HG03196 (cell line): Measurements from ENCODE around the gene FLG2.

Source experiments
- ATAC-seq: cut with Tn5 transposase; IDR thresholded peaks from one replicate; pipeline ENCODE4 v1.9.1; 2021; ENCODE audit not compliant: unreplicated experiment

The FLG2 gene

DNA sequence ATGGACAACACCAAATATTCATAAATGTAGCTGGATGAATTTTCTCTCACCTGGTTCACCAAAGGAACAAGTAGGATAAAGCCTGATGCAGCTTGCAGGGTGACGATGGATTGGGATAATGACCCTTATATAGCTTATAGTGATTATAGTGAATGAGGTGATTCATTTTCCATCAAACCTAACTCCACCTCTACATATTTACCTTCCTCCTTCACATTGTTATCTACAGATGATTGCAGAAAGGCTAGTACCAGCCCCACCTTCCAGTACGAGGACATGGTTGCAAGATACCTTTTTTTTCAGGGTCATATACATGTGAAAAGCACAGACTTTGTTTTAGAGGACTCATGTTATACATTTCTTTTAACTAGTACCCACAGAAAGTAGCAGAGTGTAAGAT, at the start of gene FLG2:
Gene FLG2 (minus strand): TSS at position 101 of the 400 bp plus-strand sequence. CDS start 1,122 bp downstream, outside the sequence.
- ATAC-seq, result no peak

DNA sequence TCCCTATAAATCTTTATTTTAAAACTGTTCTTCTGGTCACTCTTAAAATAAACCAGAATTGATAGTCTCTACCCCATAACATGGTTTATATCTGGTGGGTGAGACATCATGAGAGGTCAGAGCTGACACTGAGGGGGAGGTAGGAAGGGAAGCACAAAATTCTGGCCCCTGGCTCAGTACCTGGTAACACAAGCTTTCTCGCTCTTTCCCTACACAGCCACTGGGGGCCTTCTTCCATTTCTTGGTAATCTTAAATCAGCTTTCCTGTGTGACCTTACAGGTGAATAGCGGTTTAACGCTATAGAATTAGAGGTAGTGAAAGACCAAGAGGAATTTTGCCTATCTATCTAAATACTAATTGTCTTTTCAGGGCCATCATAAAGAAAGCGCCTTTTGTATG, 48.9 kb upstream of the FLG2 start:
- no peak for ATAC-seq

DNA sequence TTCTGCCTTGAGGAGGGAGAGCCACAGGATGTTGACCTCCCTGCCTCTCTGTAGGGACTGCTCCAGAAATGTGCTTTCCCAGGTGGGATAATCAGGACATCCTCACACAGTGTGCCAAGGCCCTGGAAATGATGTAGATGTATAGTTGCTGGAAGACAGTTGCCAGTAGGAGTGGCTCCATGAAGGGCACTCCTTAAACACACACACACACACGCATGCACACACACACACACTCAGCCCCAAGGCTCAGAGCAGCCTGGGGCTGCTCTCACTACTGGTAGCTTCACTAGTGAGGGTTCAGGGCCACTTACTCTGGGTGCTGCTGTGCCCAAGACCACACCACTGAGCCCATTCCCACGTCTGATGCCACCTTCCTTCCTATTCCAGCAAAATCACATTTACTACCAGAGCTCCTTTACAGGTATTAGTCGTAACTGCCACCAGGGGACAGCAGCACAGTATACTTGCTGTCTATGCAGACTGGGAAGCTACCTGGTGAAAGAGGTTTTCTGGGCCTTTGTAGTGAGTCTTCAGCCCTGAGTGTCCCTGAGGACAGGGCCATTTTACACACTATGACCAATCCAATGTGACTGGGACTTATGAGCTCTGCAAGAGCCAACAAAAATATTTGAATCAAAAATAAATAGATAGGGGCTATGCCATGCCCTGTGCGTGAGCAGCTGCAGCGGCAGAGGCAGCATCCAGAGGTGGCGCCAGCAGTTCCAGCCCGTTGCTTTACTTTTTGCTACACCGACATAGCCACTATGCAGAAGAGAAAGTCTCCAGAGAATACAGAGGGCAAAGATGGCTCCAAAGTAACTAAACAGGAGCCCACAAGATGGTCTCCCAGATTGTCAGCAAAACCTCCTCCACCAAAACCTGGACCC, 39.2 kb upstream of the FLG2 start:
- no peak for ATAC-seq

DNA sequence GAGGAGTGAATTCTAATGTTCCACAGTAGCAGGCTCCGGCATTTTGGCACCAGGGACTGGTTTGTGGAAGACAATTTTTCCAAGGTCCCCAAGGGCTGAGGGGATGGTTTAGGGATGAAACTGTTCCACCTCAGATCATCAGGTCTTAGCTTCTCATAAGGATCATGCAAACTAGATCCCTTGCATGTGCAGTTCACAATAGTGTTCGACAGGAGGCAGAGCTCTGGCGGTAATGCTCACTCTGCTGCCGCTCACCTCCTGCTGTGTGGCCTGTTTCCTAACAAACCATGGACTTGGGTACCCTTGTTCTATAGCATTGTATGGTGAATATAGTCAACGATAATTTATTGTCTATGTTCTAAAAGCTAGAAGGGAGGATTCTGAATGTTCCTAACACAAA, 37.7 kb upstream of the FLG2 start:
- no peak for ATAC-seq

- no peak for ATAC-seq
These were observed 34.3 kb upstream of the FLG2 start for GRCh38 chr1:152394151-152394550.

DNA sequence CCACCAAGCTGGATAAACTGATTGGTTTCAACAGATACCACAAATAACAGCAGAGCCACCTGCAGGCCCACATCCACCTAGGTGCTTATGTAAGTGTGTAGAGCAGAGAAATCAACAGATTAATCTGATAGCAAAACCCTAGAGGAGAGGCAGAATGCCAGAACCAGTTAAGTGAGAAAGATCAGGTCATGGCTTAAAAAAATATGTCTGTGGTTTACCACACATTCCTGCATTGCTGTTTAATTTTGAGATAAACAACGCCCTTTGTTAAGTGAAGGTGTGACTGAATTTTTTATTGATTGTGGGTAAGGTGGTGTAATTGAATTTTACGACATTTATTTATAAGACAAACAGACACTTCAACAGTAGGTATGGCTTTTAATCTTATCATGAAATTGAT, 33.1 kb upstream of the FLG2 start:
- no peak for ATAC-seq

DNA sequence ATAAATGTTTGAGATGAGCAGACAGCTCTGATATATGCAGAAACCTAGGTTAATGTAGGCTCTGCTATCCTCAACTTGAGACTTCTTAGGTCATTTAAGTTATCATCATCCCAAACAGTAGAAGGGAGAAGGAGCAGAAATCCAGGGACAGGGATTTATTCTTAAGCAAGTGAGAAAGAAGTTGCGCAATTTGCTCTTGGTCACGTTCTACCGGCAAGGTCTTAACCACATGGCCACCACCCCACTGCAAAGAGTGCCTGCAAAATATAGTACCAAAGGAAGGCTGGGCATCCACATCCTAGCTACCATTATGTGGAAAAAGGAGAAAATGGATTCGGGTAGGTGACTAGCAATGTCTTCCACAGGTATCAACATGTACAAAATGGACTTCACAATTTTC, 29.1 kb upstream of the FLG2 start:
- no peak for ATAC-seq

GRCh38 chr1:152386940-152387339, 27.1 kb upstream of the FLG2 start:
- ATAC-seq, result no peak

GRCh38 chr1:152380932-152381331, 21.1 kb upstream of the FLG2 start:
- no peak for ATAC-seq

DNA sequence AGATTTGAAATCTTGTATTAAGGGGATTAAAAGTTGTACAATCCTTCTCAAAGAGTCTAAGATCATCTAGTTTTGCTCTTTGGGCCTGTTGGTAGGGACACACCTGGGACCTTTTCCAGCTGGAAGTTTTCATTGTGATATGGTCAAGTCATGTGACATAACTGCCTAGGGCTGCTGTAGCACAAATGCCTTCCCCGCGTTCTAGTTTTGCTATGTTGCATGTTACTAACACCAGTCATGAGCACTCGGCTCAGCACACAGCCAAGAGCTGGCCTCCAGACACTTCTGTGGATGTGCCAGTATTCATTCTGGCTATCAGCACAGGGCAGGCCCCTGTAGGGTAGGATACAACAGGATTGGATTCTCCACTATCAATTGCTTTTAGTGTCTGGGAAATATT, 14.6 kb upstream of the FLG2 start:
- no peak for ATAC-seq

DNA sequence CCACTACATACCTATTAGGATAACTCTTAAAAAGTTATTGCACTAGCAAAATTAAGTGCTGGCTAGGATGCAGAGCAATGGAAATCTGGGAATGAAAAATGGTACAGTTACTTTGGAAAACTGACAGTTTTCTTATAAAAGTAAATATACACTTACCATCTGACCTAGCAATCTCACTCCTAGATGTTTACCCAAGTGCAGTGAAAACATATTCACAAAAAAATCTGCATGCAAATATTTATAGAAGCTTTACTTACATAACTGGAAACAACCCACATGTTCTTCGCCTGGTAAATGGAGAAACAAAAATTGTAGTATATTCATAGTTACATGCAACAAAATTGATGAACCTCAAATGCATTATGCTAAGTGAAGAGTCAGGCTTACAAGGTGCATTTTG, 12.9 kb upstream of the FLG2 start:
- ATAC-seq, result no peak

- no peak for ATAC-seq
These were observed 7.6 kb upstream of the FLG2 start for GRCh38 chr1:152367436-152367835.

DNA sequence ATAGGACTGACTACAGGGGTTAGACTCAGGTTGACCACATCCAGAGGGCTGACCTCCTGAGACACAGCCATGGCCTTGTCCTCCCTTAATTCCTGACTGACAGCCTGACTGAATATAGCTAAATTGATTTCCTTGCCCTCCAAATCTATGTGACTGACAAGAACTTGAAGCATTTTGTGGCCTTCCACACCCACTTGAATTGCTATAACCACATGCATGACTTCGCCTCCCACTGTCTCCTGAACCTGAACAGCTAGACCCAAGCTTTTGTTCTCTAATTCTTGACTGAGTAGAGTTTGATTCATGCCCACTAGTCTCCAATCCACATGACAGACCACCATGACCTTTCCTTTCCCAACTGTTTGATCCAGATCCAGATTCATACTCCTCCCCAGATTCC, 3.1 kb downstream of the FLG2 start:
- ATAC-seq, result no peak

- no peak for ATAC-seq
These were observed 10.2 kb downstream of the FLG2 start for GRCh38 chr1:152349611-152350010.

- no peak for ATAC-seq
These were observed 11.4 kb downstream of the FLG2 start for GRCh38 chr1:152348447-152348846.

DNA sequence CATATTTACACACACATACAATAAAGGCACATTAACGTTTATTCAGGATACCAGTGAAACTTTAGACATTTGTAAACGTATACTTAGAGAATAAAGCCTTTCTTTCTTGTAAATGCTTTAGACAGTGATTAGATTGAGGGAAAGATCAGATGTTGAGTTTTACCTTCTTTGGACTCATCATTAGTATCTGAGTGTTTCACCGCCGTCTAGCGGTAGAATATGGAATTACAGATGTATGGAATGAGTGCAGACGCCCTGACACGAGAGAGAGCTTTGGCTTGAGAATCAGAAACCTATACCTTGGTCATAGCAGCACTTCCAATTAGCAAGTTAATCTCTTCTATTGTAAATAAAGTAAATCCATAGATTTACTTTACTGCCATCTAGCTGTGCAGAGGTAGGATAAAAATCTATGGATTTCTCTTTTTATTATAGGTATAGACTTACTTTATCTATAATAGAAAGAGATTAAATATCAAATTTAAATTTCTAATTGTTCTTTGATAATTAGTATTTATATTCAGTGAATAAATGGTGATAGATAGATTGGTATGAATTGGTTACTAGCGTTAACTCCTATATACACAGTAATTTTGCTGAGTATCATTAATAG, 12.6 kb downstream of the FLG2 start:
- no peak for ATAC-seq

DNA sequence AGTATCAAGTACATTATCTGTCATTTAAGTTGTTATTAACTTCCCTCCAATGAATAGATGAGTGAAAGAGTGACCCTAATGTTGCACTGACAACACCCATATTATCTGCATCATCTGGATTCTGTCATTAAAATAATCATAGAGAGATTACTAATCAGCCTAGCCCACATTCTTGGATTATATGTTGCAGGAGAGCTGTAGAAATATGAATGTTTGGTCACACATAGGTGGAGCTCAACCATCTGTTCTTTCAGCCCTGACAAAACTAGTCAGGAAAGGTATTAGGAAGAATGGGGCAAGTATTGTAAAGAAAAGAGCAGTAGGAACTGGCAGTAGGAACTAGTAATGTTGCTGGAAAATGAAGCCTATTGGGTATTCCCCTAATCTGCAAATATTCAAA, 15.4 kb downstream of the FLG2 start:
- no peak for ATAC-seq

- ATAC-seq, result no peak
These were observed 16.8 kb downstream of the FLG2 start for GRCh38 chr1:152343006-152343405.

DNA sequence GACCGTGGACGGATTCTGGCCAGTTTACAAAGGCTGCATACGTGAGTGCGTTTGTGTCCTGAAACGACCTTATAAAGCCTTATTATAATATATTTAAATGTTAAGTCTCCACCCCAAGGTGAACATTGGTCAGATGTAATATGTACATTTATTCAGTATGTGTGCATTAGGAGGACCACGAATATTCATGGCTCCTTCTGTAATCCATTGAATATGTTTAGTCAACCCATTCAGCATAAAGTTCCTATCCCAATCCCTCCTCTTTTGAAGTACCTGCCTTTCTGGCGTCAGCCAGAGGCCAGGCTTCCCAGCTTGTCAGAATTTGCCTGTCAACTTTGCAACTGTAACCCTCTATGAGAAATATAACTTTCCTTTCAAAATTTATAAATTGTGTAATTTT, 24.4 kb downstream of the FLG2 start:
- ATAC-seq, result no peak

DNA sequence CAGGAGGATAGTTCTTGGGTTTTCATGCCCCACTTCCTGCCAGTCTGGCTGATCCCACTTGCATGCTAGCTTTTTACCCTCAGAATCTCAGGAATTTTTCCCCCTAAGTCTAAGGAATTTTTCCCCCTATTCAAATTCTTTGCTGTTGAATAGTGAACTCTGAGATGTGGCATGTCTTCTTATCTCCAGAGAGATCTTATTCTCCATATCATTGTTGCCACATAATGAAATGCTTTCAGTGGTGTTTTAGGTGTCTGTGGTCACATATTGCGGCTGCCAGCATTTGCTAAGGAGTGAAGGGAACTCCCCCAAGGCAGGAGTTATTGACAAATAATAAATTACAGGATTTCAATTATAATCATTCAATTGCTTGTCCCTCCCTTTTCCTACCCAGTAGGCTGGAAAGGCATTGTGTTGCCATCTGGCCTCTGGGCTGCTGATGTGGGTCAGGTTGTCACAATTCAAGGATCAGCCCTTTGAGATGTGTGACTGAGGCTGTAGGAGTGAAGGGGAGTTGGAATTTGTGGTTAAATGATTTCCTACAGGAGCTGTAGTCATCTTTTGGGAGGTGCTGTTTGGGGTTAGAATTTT, 30.9 kb downstream of the FLG2 start:
- no peak for ATAC-seq

DNA sequence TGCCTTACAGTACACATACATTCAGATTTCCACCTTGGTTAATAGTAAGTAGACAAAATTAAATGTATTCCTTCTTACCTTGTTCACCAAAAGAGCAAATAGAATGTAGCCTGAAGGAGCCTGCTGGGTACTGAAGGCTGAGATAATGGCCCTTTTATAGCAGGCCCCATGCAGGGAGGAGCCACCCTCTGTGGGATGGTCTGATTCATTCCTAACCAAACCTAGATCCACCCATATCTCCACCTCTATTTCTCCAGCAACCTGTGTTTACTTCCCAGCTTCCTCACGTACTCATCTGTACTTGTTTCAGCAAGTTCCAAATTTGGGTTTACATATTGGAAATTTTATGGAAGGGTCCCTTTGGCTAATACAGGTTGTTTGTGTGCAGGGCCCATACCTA, 34.7 kb downstream of the FLG2 start, which contains the start of gene FLG:
Gene FLG (minus strand): TSS at position 129 of the 400 bp plus-strand sequence. CDS start 9,783 bp downstream, outside the sequence.
- no peak for ATAC-seq

GRCh38 chr1:152313970-152314369, 45.8 kb downstream of the FLG2 start:
- ATAC-seq, result no peak
